ENCODE measurements around the gene SLC24A3.

DNA sequence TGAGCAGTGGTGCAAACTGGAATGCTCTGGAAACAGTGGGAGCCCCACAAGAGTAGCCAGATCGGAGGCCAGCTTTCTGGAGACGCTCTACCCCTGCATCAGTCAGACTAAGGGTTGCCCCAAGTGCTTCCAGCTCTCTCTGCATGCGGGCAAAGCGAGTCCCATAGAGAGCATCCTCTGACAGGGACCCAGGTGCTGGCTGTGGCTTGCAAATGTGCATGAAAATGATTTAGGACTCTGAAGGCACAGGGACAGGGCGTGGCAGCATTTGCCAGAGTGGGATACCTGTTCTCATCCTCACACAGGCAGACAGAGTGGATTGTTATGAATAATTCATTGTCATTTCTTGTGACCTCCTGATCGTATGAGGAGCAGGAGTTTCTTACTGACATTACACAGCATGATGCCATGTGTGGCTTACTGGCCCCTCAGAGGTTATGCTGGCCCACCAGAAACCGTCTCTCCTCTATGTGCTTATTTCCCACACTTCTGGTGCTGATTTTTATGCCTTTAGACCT, 555.9 kb downstream of the SLC24A3 start:
- TF ChIP-seq, protein P1, sequence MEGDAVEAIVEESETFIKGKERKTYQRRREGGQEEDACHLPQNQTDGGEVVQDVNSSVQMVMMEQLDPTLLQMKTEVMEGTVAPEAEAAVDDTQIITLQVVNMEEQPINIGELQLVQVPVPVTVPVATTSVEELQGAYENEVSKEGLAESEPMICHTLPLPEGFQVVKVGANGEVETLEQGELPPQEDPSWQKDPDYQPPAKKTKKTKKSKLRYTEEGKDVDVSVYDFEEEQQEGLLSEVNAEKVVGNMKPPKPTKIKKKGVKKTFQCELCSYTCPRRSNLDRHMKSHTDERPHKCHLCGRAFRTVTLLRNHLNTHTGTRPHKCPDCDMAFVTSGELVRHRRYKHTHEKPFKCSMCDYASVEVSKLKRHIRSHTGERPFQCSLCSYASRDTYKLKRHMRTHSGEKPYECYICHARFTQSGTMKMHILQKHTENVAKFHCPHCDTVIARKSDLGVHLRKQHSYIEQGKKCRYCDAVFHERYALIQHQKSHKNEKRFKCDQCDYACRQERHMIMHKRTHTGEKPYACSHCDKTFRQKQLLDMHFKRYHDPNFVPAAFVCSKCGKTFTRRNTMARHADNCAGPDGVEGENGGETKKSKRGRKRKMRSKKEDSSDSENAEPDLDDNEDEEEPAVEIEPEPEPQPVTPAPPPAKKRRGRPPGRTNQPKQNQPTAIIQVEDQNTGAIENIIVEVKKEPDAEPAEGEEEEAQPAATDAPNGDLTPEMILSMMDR (tag by site-specific recombination; IDR thresholded peaks at IDR 0.05) = no peak
- TF ChIP-seq ZNF292 (tag by site-specific recombination; IDR thresholded peaks at IDR 0.05; ENCODE audit: borderline replicate concordance, low read depth) = no peak
- TF ChIP-seq, protein P2, sequence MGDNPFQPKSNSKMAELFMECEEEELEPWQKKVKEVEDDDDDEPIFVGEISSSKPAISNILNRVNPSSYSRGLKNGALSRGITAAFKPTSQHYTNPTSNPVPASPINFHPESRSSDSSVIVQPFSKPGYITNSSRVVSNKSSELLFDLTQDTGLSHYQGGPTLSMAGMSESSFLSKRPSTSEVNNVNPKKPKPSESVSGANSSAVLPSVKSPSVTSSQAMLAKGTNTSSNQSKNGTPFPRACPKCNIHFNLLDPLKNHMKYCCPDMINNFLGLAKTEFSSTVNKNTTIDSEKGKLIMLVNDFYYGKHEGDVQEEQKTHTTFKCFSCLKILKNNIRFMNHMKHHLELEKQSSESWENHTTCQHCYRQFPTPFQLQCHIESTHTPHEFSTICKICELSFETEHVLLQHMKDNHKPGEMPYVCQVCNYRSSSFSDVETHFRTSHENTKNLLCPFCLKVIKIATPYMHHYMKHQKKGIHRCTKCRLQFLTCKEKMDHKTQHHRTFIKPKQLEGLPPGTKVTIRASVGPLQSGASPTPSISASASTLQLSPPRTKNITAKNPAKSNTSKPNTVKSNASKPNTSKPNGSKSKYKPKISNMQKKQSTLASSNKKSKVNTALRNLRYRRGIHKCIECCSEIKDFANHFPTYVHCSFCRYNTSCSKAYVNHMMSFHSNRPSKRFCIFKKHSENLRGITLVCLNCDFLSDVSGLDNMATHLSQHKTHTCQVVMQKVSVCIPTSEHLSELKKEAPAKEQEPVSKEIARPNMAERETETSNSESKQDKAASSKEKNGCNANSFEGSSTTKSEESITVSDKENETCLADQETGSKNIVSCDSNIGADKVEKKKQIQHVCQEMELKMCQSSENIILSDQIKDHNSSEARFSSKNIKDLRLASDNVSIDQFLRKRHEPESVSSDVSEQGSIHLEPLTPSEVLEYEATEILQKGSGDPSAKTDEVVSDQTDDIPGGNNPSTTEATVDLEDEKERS (tag by site-specific recombination; IDR thresholded peaks at IDR 0.05) = no peak
- TF ChIP-seq, protein P3, sequence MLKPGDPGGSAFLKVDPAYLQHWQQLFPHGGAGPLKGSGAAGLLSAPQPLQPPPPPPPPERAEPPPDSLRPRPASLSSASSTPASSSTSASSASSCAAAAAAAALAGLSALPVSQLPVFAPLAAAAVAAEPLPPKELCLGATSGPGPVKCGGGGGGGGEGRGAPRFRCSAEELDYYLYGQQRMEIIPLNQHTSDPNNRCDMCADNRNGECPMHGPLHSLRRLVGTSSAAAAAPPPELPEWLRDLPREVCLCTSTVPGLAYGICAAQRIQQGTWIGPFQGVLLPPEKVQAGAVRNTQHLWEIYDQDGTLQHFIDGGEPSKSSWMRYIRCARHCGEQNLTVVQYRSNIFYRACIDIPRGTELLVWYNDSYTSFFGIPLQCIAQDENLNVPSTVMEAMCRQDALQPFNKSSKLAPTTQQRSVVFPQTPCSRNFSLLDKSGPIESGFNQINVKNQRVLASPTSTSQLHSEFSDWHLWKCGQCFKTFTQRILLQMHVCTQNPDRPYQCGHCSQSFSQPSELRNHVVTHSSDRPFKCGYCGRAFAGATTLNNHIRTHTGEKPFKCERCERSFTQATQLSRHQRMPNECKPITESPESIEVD (tag by site-specific recombination; IDR thresholded peaks at IDR 0.05) = no peak
- TF ChIP-seq TRIM28 (IDR thresholded peaks at IDR 0.05; ENCODE audit: borderline replicate concordance, low read length) = no peak
